Fibroblast of lung (primary cell): ENCODE data around the gene EBLN2.

ENCODE experiments used
- EZH2 ChIP-seq: IDR thresholded peaks from 2 replicates; pipeline ENCODE4 v1.5.1; 2012; ENCODE audit warnings: low read length, control low read depth, mild to moderate bottlenecking; ENCODE audit errors: missing control alignments
- TF ChIP-seq, protein P1 (sequence below), 2 donors: IDR thresholded peaks in 1 of 2; conservative IDR thresholded peaks in 1 of 2; 1 replicate in 1 of 2; 2 replicates in 1 of 2; pipeline ENCODE4 v1.5.1; 2011 to 2012; ENCODE audit warnings: low read length in 2 of 2, control low read depth in 1 of 2, inconsistent platforms in 1 of 2, low read depth in 1 of 2, mild to moderate bottlenecking in 1 of 2

DNA sequence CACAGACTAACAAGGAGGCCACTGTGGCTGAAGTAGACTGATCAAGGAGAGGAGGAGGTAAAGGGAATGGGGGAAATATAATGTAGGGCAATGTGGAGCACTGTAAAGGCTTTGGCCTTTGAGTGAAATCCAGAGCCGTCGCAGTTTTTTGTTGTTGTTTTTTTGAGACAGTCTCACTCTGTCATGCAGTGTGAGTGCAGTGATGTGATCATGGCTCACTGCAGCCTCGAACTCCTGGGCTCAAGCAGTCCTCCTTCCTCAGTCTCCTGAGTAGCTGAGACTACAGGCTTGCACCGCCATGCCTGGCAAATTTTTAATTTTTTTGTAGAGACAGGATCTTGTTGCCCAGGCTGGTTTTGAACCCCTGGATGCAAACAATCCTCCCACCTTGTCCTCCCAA, 32.7 kb upstream of the EBLN2 start:
- TF ChIP-seq, protein P1, sequence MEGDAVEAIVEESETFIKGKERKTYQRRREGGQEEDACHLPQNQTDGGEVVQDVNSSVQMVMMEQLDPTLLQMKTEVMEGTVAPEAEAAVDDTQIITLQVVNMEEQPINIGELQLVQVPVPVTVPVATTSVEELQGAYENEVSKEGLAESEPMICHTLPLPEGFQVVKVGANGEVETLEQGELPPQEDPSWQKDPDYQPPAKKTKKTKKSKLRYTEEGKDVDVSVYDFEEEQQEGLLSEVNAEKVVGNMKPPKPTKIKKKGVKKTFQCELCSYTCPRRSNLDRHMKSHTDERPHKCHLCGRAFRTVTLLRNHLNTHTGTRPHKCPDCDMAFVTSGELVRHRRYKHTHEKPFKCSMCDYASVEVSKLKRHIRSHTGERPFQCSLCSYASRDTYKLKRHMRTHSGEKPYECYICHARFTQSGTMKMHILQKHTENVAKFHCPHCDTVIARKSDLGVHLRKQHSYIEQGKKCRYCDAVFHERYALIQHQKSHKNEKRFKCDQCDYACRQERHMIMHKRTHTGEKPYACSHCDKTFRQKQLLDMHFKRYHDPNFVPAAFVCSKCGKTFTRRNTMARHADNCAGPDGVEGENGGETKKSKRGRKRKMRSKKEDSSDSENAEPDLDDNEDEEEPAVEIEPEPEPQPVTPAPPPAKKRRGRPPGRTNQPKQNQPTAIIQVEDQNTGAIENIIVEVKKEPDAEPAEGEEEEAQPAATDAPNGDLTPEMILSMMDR (conservative IDR thresholded peaks at IDR 0.05 in 1 of 2, IDR thresholded peaks at IDR 0.05 in 1 of 2; ENCODE audit: low read depth in 1 of 2, low read length in 2 of 2), result no peak
- no peak for TF ChIP-seq EZH2
